GM12873 (cell line): ENCODE results near the gene CELF2.

ENCODE experiments used
- CTCF ChIP-seq: IDR thresholded peaks from 2 replicates; pipeline ENCODE4 v1.5.1; 2012; ENCODE audit warnings: low read depth, mild to moderate bottlenecking, moderate library complexity, low read length, control low read depth; ENCODE audit not compliant: insufficient read depth; ENCODE audit errors: missing control alignments

CELF2 gene

GRCh38 chr10:10993785-10994184 lies 23.9 kb upstream of the CELF2 start:
- no peak for TF ChIP-seq CTCF

DNA sequence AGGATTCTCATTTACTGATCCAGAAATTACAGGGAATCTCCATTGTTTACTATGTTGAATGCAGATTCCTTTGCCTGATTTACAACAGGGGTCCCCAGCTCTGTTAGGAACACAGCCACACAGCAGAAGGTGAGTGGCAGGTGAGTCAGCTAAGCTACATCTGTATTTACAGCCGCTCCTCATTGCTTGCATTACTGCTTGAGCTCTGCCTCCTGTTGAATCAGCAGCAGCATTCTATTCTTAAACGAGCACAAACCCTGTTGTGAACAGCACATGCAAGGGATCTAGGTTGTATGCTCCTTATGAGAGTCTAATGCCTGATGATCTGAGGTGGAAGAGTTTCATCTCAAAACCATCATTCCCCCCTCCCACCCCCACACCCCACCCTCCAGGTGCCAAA lies 23.3 kb upstream of the CELF2 start:
- no peak for TF ChIP-seq CTCF

- TF ChIP-seq CTCF, result no peak
These were observed 22.6 kb upstream of the CELF2 start for GRCh38 chr10:10995120-10995519.

DNA sequence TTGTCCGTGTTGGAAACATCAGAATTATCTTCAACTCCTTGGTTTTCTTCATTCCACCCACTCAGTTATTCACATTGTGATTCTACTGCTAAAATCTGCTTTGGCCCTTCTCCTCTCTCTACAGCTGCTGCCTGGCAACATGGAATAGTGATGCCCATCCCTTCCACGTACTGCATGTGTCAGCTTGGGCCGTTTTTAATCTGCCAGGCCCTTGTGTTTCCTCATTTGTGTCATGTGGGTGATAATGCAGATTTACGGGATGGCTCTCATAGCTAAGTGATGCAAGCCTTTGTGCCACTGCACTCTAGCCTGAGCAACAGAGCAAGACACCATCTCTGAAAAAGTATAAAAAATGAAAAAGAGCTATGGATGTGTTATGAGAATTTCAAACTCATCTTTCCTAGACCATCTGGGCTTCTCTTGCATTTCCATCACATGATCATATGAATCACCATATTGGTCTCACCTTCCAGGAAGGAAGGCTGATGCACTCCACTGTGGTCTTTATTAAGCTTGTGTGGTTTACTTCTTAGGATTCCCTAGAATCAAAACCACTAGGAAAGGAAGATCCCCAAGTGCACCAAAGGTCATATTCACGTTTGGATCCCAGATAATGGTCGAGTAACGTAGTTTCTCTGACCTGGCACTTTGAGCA lies 20.6 kb upstream of the CELF2 start:
- no peak for TF ChIP-seq CTCF

DNA sequence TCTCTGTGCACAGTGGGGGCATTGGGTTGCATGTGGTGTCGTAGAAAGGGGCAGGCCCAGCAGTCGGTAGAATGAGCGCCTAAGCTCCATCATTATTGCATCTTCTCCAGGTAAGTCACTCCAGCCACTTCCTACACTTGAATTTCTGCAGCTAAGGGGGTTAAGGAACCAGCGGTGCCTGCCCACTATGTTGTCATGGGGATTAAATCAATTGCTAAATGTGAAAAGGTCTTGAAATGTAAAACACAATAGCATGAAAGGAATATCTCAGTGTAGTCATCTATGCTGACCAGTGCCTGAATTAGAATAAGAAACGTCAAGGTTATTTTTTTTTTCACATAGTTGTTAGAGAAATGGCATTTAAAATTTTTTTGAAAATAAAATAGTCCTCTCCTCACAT lies 15.2 kb upstream of the CELF2 start:
- TF ChIP-seq CTCF, result no peak

- TF ChIP-seq CTCF, result no peak
These were observed 14.8 kb upstream of the CELF2 start for GRCh38 chr10:11002916-11003315.

- no peak for TF ChIP-seq CTCF
These were observed 14.0 kb upstream of the CELF2 start for GRCh38 chr10:11003679-11004078.
